HCT116 (cell line): ENCODE results near the gene NUBPL.

ENCODE experiments used
- EGR1 ChIP-seq: IDR thresholded peaks from 2 replicates; pipeline ENCODE4 v1.6.1; 2012; ENCODE audit warnings: low read depth
- EZH2 ChIP-seq: fragments of 200-600 bp; sonication (generic); IDR thresholded peaks from 2 replicates; pipeline ENCODE4 v1.6.1; 2017; ENCODE audit warnings: antibody characterized with exemption, mixed run types
- EZH2phosphoT487 ChIP-seq: fragments of 200-600 bp; IDR thresholded peaks from 2 replicates; pipeline ENCODE4 v1.6.1; 2018; ENCODE audit warnings: antibody characterized with exemption, borderline replicate concordance
- POLR2A ChIP-seq: IDR thresholded peaks from 2 replicates; pipeline ENCODE4 v1.7.0; 2011; ENCODE audit warnings: borderline replicate concordance; ENCODE audit not compliant: insufficient read depth, insufficient read length; ENCODE audit errors: extremely low read depth
- POLR2AphosphoS5 ChIP-seq: IDR thresholded peaks from 2 replicates; pipeline ENCODE4 v1.6.1; 2011; ENCODE audit warnings: mild to moderate bottlenecking, low read depth, low read length, moderate library complexity
- RAD21 ChIP-seq: IDR thresholded peaks from 2 replicates; pipeline ENCODE4 v1.6.1; 2012; ENCODE audit warnings: low read depth, mild to moderate bottlenecking
- SRF ChIP-seq: IDR thresholded peaks from 2 replicates; pipeline ENCODE4 v1.6.1; 2012; ENCODE audit warnings: low read depth
- TCF7L2 ChIP-seq: IDR thresholded peaks from 2 replicates; pipeline ENCODE4 v1.7.0; 2011; ENCODE audit warnings: borderline replicate concordance, inconsistent platforms; ENCODE audit not compliant: insufficient read depth, insufficient read length; ENCODE audit errors: extremely low read depth
- TF ChIP-seq, protein P1 (sequence below), 3 experiments: fragments of 200-600 bp in 1 of 3; sonication (generic) in 1 of 3; IDR thresholded peaks in 2 of 3; conservative IDR thresholded peaks in 1 of 3; 2 replicates each; pipeline ENCODE4 v1.5.1; 2012 to 2017; ENCODE audit warnings: low read depth in 2 of 3, low read length in 2 of 3, antibody characterized with exemption in 1 of 3, borderline replicate concordance in 1 of 3, control low read depth in 1 of 3, mild to moderate bottlenecking in 1 of 3, mixed read lengths in 1 of 3, mixed run types in 1 of 3, moderate library complexity in 1 of 3; ENCODE audit not compliant: insufficient read depth in 1 of 3

DNA sequence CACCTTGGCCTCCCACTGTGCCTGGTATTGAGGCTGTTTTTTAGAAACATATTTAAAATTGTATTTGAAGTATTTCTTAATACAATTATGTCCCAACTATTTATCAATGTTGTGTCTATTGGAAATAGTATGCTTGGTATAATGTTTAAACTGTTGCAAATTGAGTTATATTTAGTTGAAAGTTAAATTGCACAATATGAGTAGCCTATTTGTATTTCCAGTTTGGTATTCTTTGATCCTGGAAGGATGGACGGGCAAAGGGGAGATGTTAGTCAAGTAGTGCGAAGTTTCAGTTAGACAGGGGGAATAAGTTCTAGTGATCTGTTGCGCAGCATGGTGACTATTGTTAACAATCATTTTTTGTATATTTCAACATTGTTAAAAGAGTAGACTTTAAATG lies 111.5 kb downstream of the NUBPL start:
- TF ChIP-seq, protein P1, sequence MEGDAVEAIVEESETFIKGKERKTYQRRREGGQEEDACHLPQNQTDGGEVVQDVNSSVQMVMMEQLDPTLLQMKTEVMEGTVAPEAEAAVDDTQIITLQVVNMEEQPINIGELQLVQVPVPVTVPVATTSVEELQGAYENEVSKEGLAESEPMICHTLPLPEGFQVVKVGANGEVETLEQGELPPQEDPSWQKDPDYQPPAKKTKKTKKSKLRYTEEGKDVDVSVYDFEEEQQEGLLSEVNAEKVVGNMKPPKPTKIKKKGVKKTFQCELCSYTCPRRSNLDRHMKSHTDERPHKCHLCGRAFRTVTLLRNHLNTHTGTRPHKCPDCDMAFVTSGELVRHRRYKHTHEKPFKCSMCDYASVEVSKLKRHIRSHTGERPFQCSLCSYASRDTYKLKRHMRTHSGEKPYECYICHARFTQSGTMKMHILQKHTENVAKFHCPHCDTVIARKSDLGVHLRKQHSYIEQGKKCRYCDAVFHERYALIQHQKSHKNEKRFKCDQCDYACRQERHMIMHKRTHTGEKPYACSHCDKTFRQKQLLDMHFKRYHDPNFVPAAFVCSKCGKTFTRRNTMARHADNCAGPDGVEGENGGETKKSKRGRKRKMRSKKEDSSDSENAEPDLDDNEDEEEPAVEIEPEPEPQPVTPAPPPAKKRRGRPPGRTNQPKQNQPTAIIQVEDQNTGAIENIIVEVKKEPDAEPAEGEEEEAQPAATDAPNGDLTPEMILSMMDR (IDR thresholded peaks at IDR 0.05 in 2 of 3, conservative IDR thresholded peaks at IDR 0.05 in 1 of 3; ENCODE audit: borderline replicate concordance in 1 of 3, insufficient read depth in 1 of 3, low read depth in 2 of 3, low read length in 2 of 3) = no peak
- no peak for TF ChIP-seq RAD21
- TF ChIP-seq EZH2phosphoT487 = no peak
- no peak for TF ChIP-seq TCF7L2
- no peak for TF ChIP-seq EGR1
- TF ChIP-seq POLR2AphosphoS5 = no peak
- no peak for TF ChIP-seq EZH2
- no peak for TF ChIP-seq SRF
- TF ChIP-seq POLR2A = no peak
